ENCODE data around the gene IDH3B. TPM values are rescaled to one million over a fixed set of nuclear protein-coding genes. Genes with fewer than 3 reads are reported as not detected.

Gene IDH3B
- total and polyA plus RNA-seq, 11 donors: 122 to 356 (median 197) TPM

- no peak overlapping the region for H3K27ac ChIP-seq
These were observed 31.4 kb upstream of the IDH3B start for GRCh38 chr20:2695206-2695983.

GRCh38 chr20:2694519-2694918 lies 30.5 kb upstream of the IDH3B start:
- no peak for DNase-seq
- intact Hi-C loops (cut with DNase I): loop anchor here in 5 of 10 donors (5.0 to 10.0 kb wide), 4 partner anchors 48 to 160 kb away; partner anchors contain the start of genes PCED1A (in 2 of the 5) and VPS16 (in 2 of the 5)
- Histone ChIP-seq H3K4me3 (no peak overlapping the region), H3K36me3 (no peaks in the 10 kb centered on the region), H3K27me3 (peaks cover 0 to 33% (median 4%) of the 10 kb centered on the region in 9 donors), H3K27ac (no peak overlapping the region), H3K9me3 (no peaks in the 10 kb centered on the region), H3K4me1 (peaks cover 0 to 22% (median 4%) of the 10 kb centered on the region in 12 donors)
- ATAC-seq: no peak
- WGBS, 4 donors: 70 to 88% (median 81%) methylated on average over 13 of the region's 13 CpGs
- TF ChIP-seq, protein P1, sequence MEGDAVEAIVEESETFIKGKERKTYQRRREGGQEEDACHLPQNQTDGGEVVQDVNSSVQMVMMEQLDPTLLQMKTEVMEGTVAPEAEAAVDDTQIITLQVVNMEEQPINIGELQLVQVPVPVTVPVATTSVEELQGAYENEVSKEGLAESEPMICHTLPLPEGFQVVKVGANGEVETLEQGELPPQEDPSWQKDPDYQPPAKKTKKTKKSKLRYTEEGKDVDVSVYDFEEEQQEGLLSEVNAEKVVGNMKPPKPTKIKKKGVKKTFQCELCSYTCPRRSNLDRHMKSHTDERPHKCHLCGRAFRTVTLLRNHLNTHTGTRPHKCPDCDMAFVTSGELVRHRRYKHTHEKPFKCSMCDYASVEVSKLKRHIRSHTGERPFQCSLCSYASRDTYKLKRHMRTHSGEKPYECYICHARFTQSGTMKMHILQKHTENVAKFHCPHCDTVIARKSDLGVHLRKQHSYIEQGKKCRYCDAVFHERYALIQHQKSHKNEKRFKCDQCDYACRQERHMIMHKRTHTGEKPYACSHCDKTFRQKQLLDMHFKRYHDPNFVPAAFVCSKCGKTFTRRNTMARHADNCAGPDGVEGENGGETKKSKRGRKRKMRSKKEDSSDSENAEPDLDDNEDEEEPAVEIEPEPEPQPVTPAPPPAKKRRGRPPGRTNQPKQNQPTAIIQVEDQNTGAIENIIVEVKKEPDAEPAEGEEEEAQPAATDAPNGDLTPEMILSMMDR (IDR thresholded peaks at IDR 0.05): no peak
- TF ChIP-seq POLR2A (IDR thresholded peaks at IDR 0.05): no peak

More at GRCh38 chr20:2695206-2695983, 31.4 kb upstream of the IDH3B start:
- DNase-seq (no peak), ATAC-seq (no peak)
- peaks cover 0 to 33% (median 4%) of the 10 kb centered on the region in 9 donors for H3K27me3 ChIP-seq
- H3K9me3 ChIP-seq: no peaks in the 10 kb centered on the region
- 83 to 88% (median 86%) methylated on average over 13 of the region's 13 CpGs for WGBS, 4 donors
- H3K4me1 ChIP-seq: peaks cover 0 to 22% (median 4%) of the 10 kb centered on the region in 12 donors
- intact Hi-C loops (cut with DNase I): loop anchor here in 4 of 10 donors (5.0 to 10.0 kb wide), 3 partner anchors 57 to 159 kb away; partner anchors contain the start of genes PCED1A (in 2 of the 4) and VPS16 (in 2 of the 4)
- no peaks in the 10 kb centered on the region for H3K36me3 ChIP-seq
- no peak for TF ChIP-seq POLR2A (IDR thresholded peaks at IDR 0.05)
- TF ChIP-seq, protein P1 (IDR thresholded peaks at IDR 0.05): no peak
- no peak overlapping the region for H3K4me3 ChIP-seq

- Histone ChIP-seq H3K9me3 (no peaks in the 10 kb centered on the region), H3K4me3 (peak overlapping the region in 11 of 12 donors; percentile 22 to 83 (median 60)), H3K36me3 (no peaks in the 10 kb centered on the region), H3K27me3 (peaks cover 0 to 33% (median 4%) of the 10 kb centered on the region in 9 donors), H3K4me1 (peaks cover 0 to 22% (median 4%) of the 10 kb centered on the region in 12 donors), H3K27ac (peak overlapping the region in 3 of 12 donors; percentile 1 to 59 (median 8))
- ATAC-seq (peak in 2 of 4 donors; percentile 14 to 23), DNase-seq (peak in 1 of 5 donors; percentile 36)
- 31 to 42% (median 35%) methylated on average over 19 to 23 of the region's 23 CpGs for WGBS, 4 donors
- TF ChIP-seq, protein P1 (IDR thresholded peaks at IDR 0.05): no peak
- no peak for TF ChIP-seq POLR2A (IDR thresholded peaks at IDR 0.05)
- intact Hi-C loops (cut with DNase I): loop anchor here in 5 of 10 donors (5.0 to 10.0 kb wide), 4 partner anchors 48 to 161 kb away; partner anchors contain the start of genes PCED1A (in 2 of the 5) and VPS16 (in 2 of the 5)
These were observed 30.0 kb upstream of the IDH3B start for GRCh38 chr20:2694008-2694471.
